A549 (cell line): ENCODE results near the gene FOXP1. TPM values are rescaled to one million over a fixed set of nuclear protein-coding genes. Genes with fewer than 3 reads are reported as not detected.

Experiments used
- ATAC-seq, 2 experiments: fragments of 200-7000 bp in 1 of 2; fragments of >200 bp in 1 of 2; cut with Nextera tagmentation in 1 of 2; cut with Tn5 transposase in 1 of 2; 3 replicates each; pipeline versions ENCODE4 v1.8.0 to v1.9.1; 2018 to 2020; ENCODE audit warnings: mild to moderate bottlenecking in 1 of 2, moderate library complexity in 1 of 2
- CTCF ChIA-PET: fragments of 300-600 bp; sonication (Branson Sonifier 250); formaldehyde crosslinking; extraction: SDS; loops from one replicate; lab custom pipeline; 2021; ENCODE audit warnings: antibody characterized with exemption, inconsistent platforms; lab: Yijun Ruan, JAX
- POLR2A ChIA-PET: fragments of 350-600 bp; formaldehyde crosslinking; extraction: SDS; loops from one replicate; lab custom pipeline; 2021; ENCODE audit warnings: antibody characterized with exemption, inconsistent platforms; lab: Yijun Ruan, JAX
- DNase-seq, 2 experiments: peaks; one replicate each; pipeline versions ENCODE4 v3.0.0 to v3.0.0-alpha.2; 2011 to 2016; ENCODE audit warnings: low read depth in 1 of 2, low spot score in 1 of 2
- FAIRE-seq: peaks from 2 replicates; lab custom pipeline; 2011; peaks lifted over from hg19 to GRCh38; lab: Jason Lieb, UNC
- H3K27ac ChIP-seq, 2 experiments: fragments of >200 bp; sonication (Bioruptor Twin); formaldehyde crosslinking; 3 replicates each; pipeline ENCODE4 v1.5.1; 2016 to 2017
- H3K4me1 ChIP-seq: fragments of >200 bp; sonication (Bioruptor Twin); formaldehyde crosslinking; 3 replicates; pipeline ENCODE4 v1.6.1; 2016
- H3K4me2 ChIP-seq: fragments of >200 bp; sonication (Bioruptor Twin); formaldehyde crosslinking; 3 replicates; pipeline ENCODE4 v1.6.1; 2016
- H3K4me3 ChIP-seq: fragments of >200 bp; sonication (Bioruptor Twin); formaldehyde crosslinking; 3 replicates; pipeline ENCODE4 v1.5.1; 2016
- H3K9me3 ChIP-seq: fragments of >200 bp; sonication (Bioruptor Twin); formaldehyde crosslinking; 3 replicates; pipeline ENCODE4 v1.6.1; 2016
- ATOH8 ChIP-seq: fragments of 250-450 bp; sonication (Bioruptor Pico); IDR thresholded peaks from 2 replicates; pipeline ENCODE4 v1.5.0; 2020; ENCODE audit warnings: low read depth, mild to moderate bottlenecking, moderate library complexity
- CEBPB ChIP-seq, 2 experiments: fragments of >200 bp in 1 of 2; sonication (Bioruptor Twin) in 1 of 2; formaldehyde crosslinking in 1 of 2; IDR thresholded peaks; 2 replicates each; pipeline ENCODE4 v1.6.1; 2012 to 2016
- EHMT2 ChIP-seq: fragments of 200-600 bp; sonication (generic); IDR thresholded peaks from 2 replicates; pipeline ENCODE4 v1.6.1; 2016; ENCODE audit warnings: antibody characterized with exemption, low read depth, mild to moderate bottlenecking, moderate library complexity
- ESRRA ChIP-seq: fragments of 150-350 bp; IDR thresholded peaks from 2 replicates; pipeline ENCODE4 v1.6.1; 2014; ENCODE audit warnings: mild to moderate bottlenecking, low read length, borderline replicate concordance
- FOSB ChIP-seq: fragments of 250-450 bp; sonication (Bioruptor Pico); IDR thresholded peaks from 2 replicates; pipeline ENCODE4 v1.5.0; 2020; ENCODE audit warnings: mild to moderate bottlenecking, moderate library complexity
- GATA3 ChIP-seq: IDR thresholded peaks from 2 replicates; pipeline ENCODE4 v1.6.1; 2012; ENCODE audit warnings: borderline replicate concordance
- HES2 ChIP-seq: fragments of >200 bp; sonication (Bioruptor Twin); formaldehyde crosslinking; IDR thresholded peaks from 2 replicates; pipeline ENCODE4 v1.6.1; 2016
- HEYL ChIP-seq: fragments of 250-450 bp; sonication (Bioruptor Pico); IDR thresholded peaks from 2 replicates; pipeline ENCODE4 v1.8.0; 2021; ENCODE audit warnings: mild to moderate bottlenecking, moderate library complexity
- KDM1A ChIP-seq: fragments of 200-600 bp; sonication (generic); IDR thresholded peaks from 2 replicates; pipeline ENCODE4 v1.6.1; 2016; ENCODE audit warnings: low read depth, mild to moderate bottlenecking
- MYC ChIP-seq: IDR thresholded peaks from 2 replicates; pipeline ENCODE4 v1.6.1; 2012; ENCODE audit warnings: mild to moderate bottlenecking, inconsistent platforms, low read length, improper control_type of control experiment, borderline replicate concordance
- NFE2L2 ChIP-seq: fragments of 150-350 bp; conservative IDR thresholded peaks from 2 replicates; pipeline ENCODE4 v1.6.1; 2014; ENCODE audit warnings: low read length
- POLR2A ChIP-seq: IDR thresholded peaks from 2 replicates; pipeline ENCODE4 v1.6.1; 2012; ENCODE audit warnings: mild to moderate bottlenecking, low read length
- RNF2 ChIP-seq: fragments of 200-600 bp; sonication (generic); IDR thresholded peaks from 2 replicates; pipeline ENCODE4 v1.6.1; 2016; ENCODE audit warnings: low read depth, mild to moderate bottlenecking, antibody characterized with exemption, moderate library complexity, borderline replicate concordance
- SREBF2 ChIP-seq: fragments of 450-650 bp; IDR thresholded peaks from 2 replicates; pipeline ENCODE4 v1.6.1; 2014; ENCODE audit warnings: mild to moderate bottlenecking, moderate library complexity
- ZC3H11A ChIP-seq: fragments of 450-650 bp; IDR thresholded peaks from 2 replicates; pipeline ENCODE4 v1.6.1; 2014; ENCODE audit warnings: antibody characterized with exemption, mild to moderate bottlenecking
- ZFP36 ChIP-seq: fragments of 450-650 bp; IDR thresholded peaks from 2 replicates; pipeline ENCODE4 v1.6.1; 2014; ENCODE audit warnings: borderline replicate concordance; ENCODE audit not compliant: partially characterized antibody
- ZSCAN20 ChIP-seq: fragments of 250-450 bp; sonication (Bioruptor Pico); IDR thresholded peaks from 2 replicates; pipeline ENCODE4 v1.8.0; 2022; ENCODE audit warnings: mild to moderate bottlenecking, moderate library complexity
- whole genome bisulfite sequencing: methylation state at CpG from one replicate; pipeline ENCODE4 v1.1.6; 2017; ENCODE audit errors: missing lambda C conversion rate; 5-methylcytosine and 5-hydroxymethylcytosine counted together
- polyA plus RNA-seq, 4 experiments: library from polyadenylated mRNA; depleted of rRNA in 3 of 4; stranded (reverse); fragments of >200 nt; fragmentation: RNase III in 1 of 4; extraction: RNeasy Plus Mini Kit Qiagen cat#74134 plus additional on column Dnase treatment in 1 of 4; gene quantifications; 2 replicates in 3 of 4; 3 replicates in 1 of 4; pipeline ENCODE4 v1.2.3, GENCODE V29; 2011 to 2017
- TF ChIP-seq, protein P1 (sequence below): fragments of 150-350 bp; IDR thresholded peaks from 2 replicates; pipeline ENCODE4 v1.6.1; 2014; ENCODE audit warnings: low read depth, mild to moderate bottlenecking, low read length
- TF ChIP-seq, protein P2 (sequence below): IDR thresholded peaks from 2 replicates; pipeline ENCODE4 v1.6.1; 2012
- TF ChIP-seq, protein P3 (sequence below): fragments of 250-450 bp; sonication (Bioruptor Pico); IDR thresholded peaks from 2 replicates; pipeline ENCODE4 v1.5.0; 2021; ENCODE audit warnings: mild to moderate bottlenecking, moderate library complexity, borderline replicate concordance

The FOXP1 gene
- polyA plus RNA-seq, 2 of the 4 experiments (the other 2 are of a cell fraction): 12.8 to 13.9 TPM

GRCh38 chr3:71521021-71521352, 62.5 kb downstream of the FOXP1 start:
- ChIA-PET POLR2A (no interaction called here), CTCF (no interaction called here)
- no peak for FAIRE-seq
- Histone ChIP-seq H3K4me1 (peaks cover 7% of the 10 kb centered on the region; the same call in 1 of the 3 replicates), H3K27ac (no peak overlapping the region), H3K9me3 (no peaks in the 10 kb centered on the region), H3K4me3 (no peak overlapping the region), H3K4me2 (no peak overlapping the region)
- 88% methylated on average over 4 of the region's 4 CpGs for WGBS
- ATAC-seq: no peak
- no peak for TF ChIP-seq ATOH8
- no peak for TF ChIP-seq KDM1A
- no peak for TF ChIP-seq GATA3
- TF ChIP-seq SREBF2: no peak
- TF ChIP-seq RNF2: no peak
- no peak for TF ChIP-seq HEYL (CRISPR knock-in tag)
- DNase-seq: no peak

GRCh38 chr3:71520161-71521020, 63.1 kb downstream of the FOXP1 start:
- ChIA-PET CTCF (no interaction called here), POLR2A (no interaction called here)
- Histone ChIP-seq H3K4me2 (no peak overlapping the region), H3K4me1 (peaks cover 11% of the 10 kb centered on the region; the same call in 2 of the 3 replicates), H3K4me3 (no peak overlapping the region), H3K9me3 (no peaks in the 10 kb centered on the region)
- DNase-seq (no peak), FAIRE-seq (no peak)
- 82% methylated on average over 10 of the region's 10 CpGs for WGBS
- no peak for TF ChIP-seq POLR2A
- TF ChIP-seq, protein P1, sequence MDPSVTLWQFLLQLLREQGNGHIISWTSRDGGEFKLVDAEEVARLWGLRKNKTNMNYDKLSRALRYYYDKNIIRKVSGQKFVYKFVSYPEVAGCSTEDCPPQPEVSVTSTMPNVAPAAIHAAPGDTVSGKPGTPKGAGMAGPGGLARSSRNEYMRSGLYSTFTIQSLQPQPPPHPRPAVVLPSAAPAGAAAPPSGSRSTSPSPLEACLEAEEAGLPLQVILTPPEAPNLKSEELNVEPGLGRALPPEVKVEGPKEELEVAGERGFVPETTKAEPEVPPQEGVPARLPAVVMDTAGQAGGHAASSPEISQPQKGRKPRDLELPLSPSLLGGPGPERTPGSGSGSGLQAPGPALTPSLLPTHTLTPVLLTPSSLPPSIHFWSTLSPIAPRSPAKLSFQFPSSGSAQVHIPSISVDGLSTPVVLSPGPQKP: no peak
- TF ChIP-seq EHMT2: no peak
- no peak for TF ChIP-seq ESRRA
- no peak for TF ChIP-seq FOSB (CRISPR knock-in tag)
- TF ChIP-seq NFE2L2: no peak
- no peak for TF ChIP-seq ZFP36
- TF ChIP-seq, protein P2, sequence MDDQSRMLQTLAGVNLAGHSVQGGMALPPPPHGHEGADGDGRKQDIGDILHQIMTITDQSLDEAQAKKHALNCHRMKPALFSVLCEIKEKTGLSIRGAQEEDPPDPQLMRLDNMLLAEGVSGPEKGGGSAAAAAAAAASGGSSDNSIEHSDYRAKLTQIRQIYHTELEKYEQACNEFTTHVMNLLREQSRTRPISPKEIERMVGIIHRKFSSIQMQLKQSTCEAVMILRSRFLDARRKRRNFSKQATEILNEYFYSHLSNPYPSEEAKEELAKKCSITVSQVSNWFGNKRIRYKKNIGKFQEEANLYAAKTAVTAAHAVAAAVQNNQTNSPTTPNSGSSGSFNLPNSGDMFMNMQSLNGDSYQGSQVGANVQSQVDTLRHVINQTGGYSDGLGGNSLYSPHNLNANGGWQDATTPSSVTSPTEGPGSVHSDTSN: no peak
- TF ChIP-seq ZC3H11A: no peak
- no peak for TF ChIP-seq MYC
- TF ChIP-seq CEBPB (IDR thresholded peaks at IDR 0.05): no peak
- TF ChIP-seq HES2: no peak
- no peak for TF ChIP-seq ZSCAN20 (CRISPR knock-in tag)
- TF ChIP-seq, protein P3, sequence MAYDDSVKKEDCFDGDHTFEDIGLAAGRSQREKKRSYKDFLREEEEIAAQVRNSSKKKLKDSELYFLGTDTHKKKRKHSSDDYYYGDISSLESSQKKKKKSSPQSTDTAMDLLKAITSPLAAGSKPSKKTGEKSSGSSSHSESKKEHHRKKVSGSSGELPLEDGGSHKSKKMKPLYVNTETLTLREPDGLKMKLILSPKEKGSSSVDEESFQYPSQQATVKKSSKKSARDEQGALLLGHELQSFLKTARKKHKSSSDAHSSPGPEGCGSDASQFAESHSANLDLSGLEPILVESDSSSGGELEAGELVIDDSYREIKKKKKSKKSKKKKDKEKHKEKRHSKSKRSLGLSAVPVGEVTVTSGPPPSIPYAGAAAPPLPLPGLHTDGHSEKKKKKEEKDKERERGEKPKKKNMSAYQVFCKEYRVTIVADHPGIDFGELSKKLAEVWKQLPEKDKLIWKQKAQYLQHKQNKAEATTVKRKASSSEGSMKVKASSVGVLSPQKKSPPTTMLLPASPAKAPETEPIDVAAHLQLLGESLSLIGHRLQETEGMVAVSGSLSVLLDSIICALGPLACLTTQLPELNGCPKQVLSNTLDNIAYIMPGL (CRISPR knock-in tag): no peak
- TF ChIP-seq, all 56 proteins: peak for 0
- ATAC-seq: no peak
- no peak overlapping the region for H3K27ac ChIP-seq
